ENCODE measurements around the gene STRIP2.

The STRIP2 gene

GRCh38 chr7:129417073-129417472 lies 17.2 kb upstream of the STRIP2 start:
- Mint-ChIP-seq H3K27me3 (ENCODE audit: low read depth, poor library complexity) (no peaks in the 10 kb centered on the region), H3K4me1 (no peaks in the 10 kb centered on the region), H3K4me3 (no peak overlapping the region), H3K9me3 (peaks cover 7% of the 10 kb centered on the region), H3K27ac (no peak overlapping the region), H3K36me3 (ENCODE audit: low read depth) (peaks cover 37% of the 10 kb centered on the region)
- no peak for DNase-seq
- TF ChIP-seq, protein P1, sequence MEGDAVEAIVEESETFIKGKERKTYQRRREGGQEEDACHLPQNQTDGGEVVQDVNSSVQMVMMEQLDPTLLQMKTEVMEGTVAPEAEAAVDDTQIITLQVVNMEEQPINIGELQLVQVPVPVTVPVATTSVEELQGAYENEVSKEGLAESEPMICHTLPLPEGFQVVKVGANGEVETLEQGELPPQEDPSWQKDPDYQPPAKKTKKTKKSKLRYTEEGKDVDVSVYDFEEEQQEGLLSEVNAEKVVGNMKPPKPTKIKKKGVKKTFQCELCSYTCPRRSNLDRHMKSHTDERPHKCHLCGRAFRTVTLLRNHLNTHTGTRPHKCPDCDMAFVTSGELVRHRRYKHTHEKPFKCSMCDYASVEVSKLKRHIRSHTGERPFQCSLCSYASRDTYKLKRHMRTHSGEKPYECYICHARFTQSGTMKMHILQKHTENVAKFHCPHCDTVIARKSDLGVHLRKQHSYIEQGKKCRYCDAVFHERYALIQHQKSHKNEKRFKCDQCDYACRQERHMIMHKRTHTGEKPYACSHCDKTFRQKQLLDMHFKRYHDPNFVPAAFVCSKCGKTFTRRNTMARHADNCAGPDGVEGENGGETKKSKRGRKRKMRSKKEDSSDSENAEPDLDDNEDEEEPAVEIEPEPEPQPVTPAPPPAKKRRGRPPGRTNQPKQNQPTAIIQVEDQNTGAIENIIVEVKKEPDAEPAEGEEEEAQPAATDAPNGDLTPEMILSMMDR (IDR thresholded peaks at IDR 0.05) = no peak

- H3K4me3 Mint-ChIP-seq = no peak overlapping the region
- no peaks in the 10 kb centered on the region for H3K4me1 Mint-ChIP-seq
- peaks cover 22% of the 10 kb centered on the region for H3K36me3 Mint-ChIP-seq (ENCODE audit: low read depth)
- no peaks in the 10 kb centered on the region for H3K27me3 Mint-ChIP-seq (ENCODE audit: low read depth, poor library complexity)
- H3K9me3 Mint-ChIP-seq = no peaks in the 10 kb centered on the region
- TF ChIP-seq, protein P1 (IDR thresholded peaks at IDR 0.05) = no peak
- DNase-seq = no peak
- H3K27ac Mint-ChIP-seq = no peak overlapping the region
Measured at GRCh38 chr7:129421717-129422250, 12.4 kb upstream of the STRIP2 start.

DNA sequence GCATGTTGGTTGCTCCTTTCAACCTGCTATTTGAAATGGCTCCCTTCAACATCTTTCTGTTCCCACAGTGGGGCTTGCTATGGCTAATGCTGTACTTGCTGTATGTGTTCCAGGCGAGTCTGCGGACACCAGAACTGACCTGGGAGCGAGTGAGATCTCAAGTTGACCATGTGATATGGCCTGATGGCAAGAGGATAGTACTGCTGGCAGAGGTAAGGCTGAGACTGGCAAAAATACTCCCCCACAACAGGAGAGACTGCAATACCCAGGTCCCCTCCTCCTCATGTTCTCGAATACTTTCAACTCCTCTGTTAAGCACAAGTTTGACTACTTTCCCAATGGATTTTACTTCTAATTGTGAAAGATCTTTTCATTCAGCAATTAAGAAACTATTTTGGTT lies 11.5 kb upstream of the STRIP2 start:
- H3K4me3 Mint-ChIP-seq = no peak overlapping the region
- DNase-seq = no peak
- no peak overlapping the region for H3K27ac Mint-ChIP-seq
- H3K9me3 Mint-ChIP-seq = no peaks in the 10 kb centered on the region
- H3K27me3 Mint-ChIP-seq (ENCODE audit: low read depth, poor library complexity) = no peaks in the 10 kb centered on the region
- peaks cover 22% of the 10 kb centered on the region for H3K36me3 Mint-ChIP-seq (ENCODE audit: low read depth)
- TF ChIP-seq, protein P1 (IDR thresholded peaks at IDR 0.05) = no peak
- H3K4me1 Mint-ChIP-seq = peaks cover 4% of the 10 kb centered on the region

DNA sequence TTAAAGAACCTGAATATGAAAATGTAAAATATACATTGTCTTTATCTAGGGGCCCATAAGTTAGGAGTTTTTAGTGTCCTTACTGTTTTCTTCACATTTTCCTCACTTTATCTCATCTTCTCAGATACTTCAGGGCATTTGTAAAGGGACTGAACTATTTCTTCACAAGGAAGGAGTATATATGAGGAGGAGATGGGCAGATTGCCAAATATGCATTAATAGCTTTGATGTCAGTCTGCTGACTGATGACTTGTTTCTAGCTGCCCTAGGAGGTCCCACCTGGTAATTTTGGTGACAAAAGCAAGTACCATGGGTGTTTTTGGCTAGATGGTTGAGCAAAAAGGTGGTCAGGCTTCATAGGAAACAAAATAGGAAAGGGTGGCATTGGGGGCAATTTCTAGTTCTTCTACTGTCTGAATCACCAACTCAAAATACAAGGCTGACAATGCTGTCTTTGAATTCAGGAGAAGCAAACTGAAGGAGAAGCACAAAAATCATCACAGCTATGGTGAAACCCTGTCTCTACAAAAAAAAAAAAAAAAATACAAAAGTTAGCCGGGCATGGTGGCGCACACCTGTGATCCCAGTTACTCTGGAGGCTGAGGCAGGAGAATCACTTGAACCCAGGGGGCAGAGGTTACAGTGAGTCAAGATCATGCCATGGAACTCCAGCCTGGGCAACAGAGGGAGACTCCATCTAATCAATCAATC lies 10.4 kb upstream of the STRIP2 start:
- TF ChIP-seq, protein P1 (IDR thresholded peaks at IDR 0.05) = no peak
- H3K27ac Mint-ChIP-seq = no peak overlapping the region
- H3K4me3 Mint-ChIP-seq = no peak overlapping the region
- no peaks in the 10 kb centered on the region for H3K9me3 Mint-ChIP-seq
- H3K27me3 Mint-ChIP-seq (ENCODE audit: low read depth, poor library complexity) = no peaks in the 10 kb centered on the region
- peaks cover 5% of the 10 kb centered on the region for H3K4me1 Mint-ChIP-seq
- DNase-seq = no peak
- H3K36me3 Mint-ChIP-seq (ENCODE audit: low read depth) = peaks cover 25% of the 10 kb centered on the region

- no peak overlapping the region for H3K4me3 Mint-ChIP-seq
- H3K27ac Mint-ChIP-seq = peak overlapping the region; percentile 44
- peaks cover 5% of the 10 kb centered on the region for H3K4me1 Mint-ChIP-seq
- TF ChIP-seq, protein P1 (IDR thresholded peaks at IDR 0.05) = no peak
- H3K36me3 Mint-ChIP-seq (ENCODE audit: low read depth) = peaks cover 25% of the 10 kb centered on the region
- DNase-seq = no peak
- peaks cover 7% of the 10 kb centered on the region for H3K27me3 Mint-ChIP-seq (ENCODE audit: low read depth, poor library complexity)
- H3K9me3 Mint-ChIP-seq = no peaks in the 10 kb centered on the region
Measured at GRCh38 chr7:129426482-129426881, 7.8 kb upstream of the STRIP2 start.

- H3K4me3 Mint-ChIP-seq = no peak overlapping the region
- H3K36me3 Mint-ChIP-seq (ENCODE audit: low read depth) = peaks cover 25% of the 10 kb centered on the region
- TF ChIP-seq, protein P1 (IDR thresholded peaks at IDR 0.05) = no peak
- H3K27ac Mint-ChIP-seq = no peak overlapping the region
- H3K27me3 Mint-ChIP-seq (ENCODE audit: low read depth, poor library complexity) = peaks cover 18% of the 10 kb centered on the region
- H3K4me1 Mint-ChIP-seq = peaks cover 6% of the 10 kb centered on the region
- no peaks in the 10 kb centered on the region for H3K9me3 Mint-ChIP-seq
- DNase-seq = no peak
Measured at GRCh38 chr7:129427526-129428045, 6.6 kb upstream of the STRIP2 start.

Measured in nephron progenitor cell (in vitro differentiated cells).